Esophagus squamous epithelium (tissue), 4 donors: ENCODE results near the gene ACOT11.

Source experiments
- POLR2A ChIP-seq, 4 donors: fragments of 450-650 bp; IDR thresholded peaks; one replicate each; pipeline ENCODE4 v1.6.1; 2017; ENCODE audit warnings: antibody characterized with exemption in 4 of 4, mild to moderate bottlenecking in 4 of 4, moderate library complexity in 3 of 4
- TF ChIP-seq, protein P1 (sequence below), 6 experiments: fragments of 450-650 bp in 4 of 6; fragments of 200-600 bp in 2 of 6; sonication (generic) in 2 of 6; IDR thresholded peaks; one replicate each; pipeline ENCODE4 v1.5.1; 2016 to 2019; ENCODE audit warnings: antibody characterized with exemption in 6 of 6, mild to moderate bottlenecking in 4 of 6, moderate library complexity in 4 of 6

DNA sequence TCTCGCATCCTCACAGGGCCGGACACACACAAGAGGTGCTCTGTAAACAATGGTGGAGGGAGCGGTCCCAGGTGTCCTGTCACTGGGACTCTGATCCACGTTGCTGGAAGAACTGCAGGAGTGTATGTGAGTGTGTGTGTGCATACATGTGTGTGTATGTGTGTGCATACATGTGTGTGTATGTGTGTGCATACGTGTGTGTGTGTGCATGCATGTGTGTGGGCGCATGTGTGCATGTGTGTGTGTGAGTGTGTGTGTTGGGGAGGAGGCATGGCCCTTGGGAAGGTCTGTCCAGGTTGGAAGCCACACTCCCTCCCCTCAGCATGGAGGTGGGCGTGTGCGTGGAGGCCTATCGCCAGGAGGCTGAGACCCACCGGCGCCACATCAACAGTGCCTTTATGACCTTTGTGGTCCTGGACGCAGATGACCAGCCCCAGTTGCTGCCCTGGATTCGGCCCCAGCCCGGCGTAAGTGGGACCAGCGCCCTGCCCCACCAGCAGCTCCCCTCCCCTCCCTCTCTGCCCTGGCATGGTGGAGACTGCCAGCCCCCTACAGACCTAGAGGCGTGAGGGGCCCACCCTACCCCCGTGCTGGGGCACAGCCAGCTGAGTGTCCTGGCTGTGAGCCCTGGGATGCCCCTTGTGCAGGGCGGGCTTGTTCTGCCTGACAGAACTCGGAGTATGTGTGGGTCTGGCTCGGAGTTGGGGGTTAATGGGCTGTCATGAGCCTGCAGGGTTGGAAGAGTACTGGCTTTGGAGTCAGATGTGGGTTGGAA lies 53.1 kb downstream of the ACOT11 start:
- TF ChIP-seq, protein P1, sequence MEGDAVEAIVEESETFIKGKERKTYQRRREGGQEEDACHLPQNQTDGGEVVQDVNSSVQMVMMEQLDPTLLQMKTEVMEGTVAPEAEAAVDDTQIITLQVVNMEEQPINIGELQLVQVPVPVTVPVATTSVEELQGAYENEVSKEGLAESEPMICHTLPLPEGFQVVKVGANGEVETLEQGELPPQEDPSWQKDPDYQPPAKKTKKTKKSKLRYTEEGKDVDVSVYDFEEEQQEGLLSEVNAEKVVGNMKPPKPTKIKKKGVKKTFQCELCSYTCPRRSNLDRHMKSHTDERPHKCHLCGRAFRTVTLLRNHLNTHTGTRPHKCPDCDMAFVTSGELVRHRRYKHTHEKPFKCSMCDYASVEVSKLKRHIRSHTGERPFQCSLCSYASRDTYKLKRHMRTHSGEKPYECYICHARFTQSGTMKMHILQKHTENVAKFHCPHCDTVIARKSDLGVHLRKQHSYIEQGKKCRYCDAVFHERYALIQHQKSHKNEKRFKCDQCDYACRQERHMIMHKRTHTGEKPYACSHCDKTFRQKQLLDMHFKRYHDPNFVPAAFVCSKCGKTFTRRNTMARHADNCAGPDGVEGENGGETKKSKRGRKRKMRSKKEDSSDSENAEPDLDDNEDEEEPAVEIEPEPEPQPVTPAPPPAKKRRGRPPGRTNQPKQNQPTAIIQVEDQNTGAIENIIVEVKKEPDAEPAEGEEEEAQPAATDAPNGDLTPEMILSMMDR (IDR thresholded peaks at IDR 0.05): no peak
- no peak for TF ChIP-seq POLR2A (IDR thresholded peaks at IDR 0.05)
